Pancreas (tissue), 10 donors: ENCODE results near the gene VWA5B2. TPM values are rescaled to one million over a fixed set of nuclear protein-coding genes. Genes with fewer than 3 reads are reported as not detected.

Experiments used
- ATAC-seq, 4 donors: fragments of 200-7000 bp; cut with Tn5 transposase; one replicate each; pipeline versions ENCODE4 v1.8.0 to v1.9.1; 2020; ENCODE audit warnings: mild to moderate bottlenecking in 4 of 4, moderate library complexity in 4 of 4
- DNase-seq, 6 donors: peaks; one replicate each; pipeline ENCODE4 v3.0.0-alpha.2; 2020
- FAIRE-seq: peaks from 2 replicates; lab custom pipeline; 2012; peaks lifted over from hg19 to GRCh38; lab: Jason Lieb, UNC
- H3K27ac ChIP-seq, 4 donors: fragments of 200-600 bp; sonication (generic); 1 replicate in 3 of 4; 2 replicates in 1 of 4; pipeline versions ENCODE4 v1.5.0 to v1.8.0; 2020
- H3K27me3 ChIP-seq, 4 donors: fragments of 200-600 bp; one replicate each; pipeline ENCODE4 v1.8.0; 2021
- H3K36me3 ChIP-seq, 3 donors: fragments of 200-600 bp; sonication (generic) in 1 of 3; one replicate each; pipeline versions ENCODE4 v1.5.0 to v1.8.0; 2020 to 2021
- H3K4me1 ChIP-seq, 3 donors: fragments of 200-600 bp; one replicate each; pipeline ENCODE4 v1.8.0; 2021
- H3K4me3 ChIP-seq, 4 donors: fragments of 200-600 bp; sonication (generic) in 2 of 4; one replicate each; pipeline versions ENCODE4 v1.5.0 to v1.8.0; 2020 to 2021
- H3K9me3 ChIP-seq, 4 donors: fragments of 200-600 bp; one replicate each; pipeline ENCODE4 v1.8.0; 2021
- WGBS, 2 donors: extraction: QIAGEN DNeasy Blood & Tissue Kit; methylation state at CpG; one replicate each; pipeline ENCODE4 v1.1.7; 2013; 5-methylcytosine and 5-hydroxymethylcytosine counted together
- intact Hi-C, 3 donors: fragments of 100-400 bp; cut with DNase I; formaldehyde crosslinking; loops; one replicate each; pipeline versions ENCODE4 v1.11.1 to v1.14.2; 2022
- polyA plus RNA-seq, 2 donors: library from polyadenylated mRNA; stranded (reverse); fragments of 200-250 nt; gene quantifications; one replicate each; pipeline ENCODE4 v1.2.3, GENCODE V29; 2013
- total RNA-seq, 6 donors: library from RNA; stranded (reverse); fragmentation: NEBNext Ultra II Directional in 4 of 6; extraction: Animal tissue kit (Norgen Biotek cat#: 25700) in 4 of 6; gene quantifications; one replicate each; pipeline versions ENCODE4 v1.2.1 to v1.2.4, GENCODE V29; 2021 to 2023
- TF ChIP-seq, protein P1 (sequence below), 4 donors: fragments of 200-600 bp; sonication (generic) in 3 of 4; IDR thresholded peaks; one replicate each; pipeline versions ENCODE4 v1.5.0 to v1.8.0; 2021; ENCODE audit warnings: antibody characterized with exemption in 4 of 4
- donor health status: healthy with polysubstance abuse.
- donor health status: DM: no; HTN: no; CAD: no; lungs with moderate emphysema.
- donor health status: DM: no; HTN: no; CAD: no.
- donor health status: control.
- donor health status: control.
- donor health status: Bipolar disorder and iron deficiency.
- donor health status: DM: yes; HTN: yes; CAD: no.
- donor health status: DM: no; HTN: no; CAD: no.
- donor health status: DM: no; HTN: no; CAD: no.
- donor health status: DM: yes; HTN: yes; CAD: no.

VWA5B2 gene
- total and polyA plus RNA-seq, 8 donors, result 1.2 to 105 (median 6.6) TPM

GRCh38 chr3:184238246-184238818 lies 8.9 kb downstream of the VWA5B2 start:
- H3K27me3 ChIP-seq, result no peaks in the 10 kb centered on the region
- intact Hi-C loops, result loop anchor here in 1 of 3 donors (10.0 kb wide), 2 partner anchors 94 to 344 kb away; no protein-coding TSS in a partner anchor

GRCh38 chr3:184239221-184239620 lies 9.8 kb downstream of the VWA5B2 start:
- TF ChIP-seq, protein P1, sequence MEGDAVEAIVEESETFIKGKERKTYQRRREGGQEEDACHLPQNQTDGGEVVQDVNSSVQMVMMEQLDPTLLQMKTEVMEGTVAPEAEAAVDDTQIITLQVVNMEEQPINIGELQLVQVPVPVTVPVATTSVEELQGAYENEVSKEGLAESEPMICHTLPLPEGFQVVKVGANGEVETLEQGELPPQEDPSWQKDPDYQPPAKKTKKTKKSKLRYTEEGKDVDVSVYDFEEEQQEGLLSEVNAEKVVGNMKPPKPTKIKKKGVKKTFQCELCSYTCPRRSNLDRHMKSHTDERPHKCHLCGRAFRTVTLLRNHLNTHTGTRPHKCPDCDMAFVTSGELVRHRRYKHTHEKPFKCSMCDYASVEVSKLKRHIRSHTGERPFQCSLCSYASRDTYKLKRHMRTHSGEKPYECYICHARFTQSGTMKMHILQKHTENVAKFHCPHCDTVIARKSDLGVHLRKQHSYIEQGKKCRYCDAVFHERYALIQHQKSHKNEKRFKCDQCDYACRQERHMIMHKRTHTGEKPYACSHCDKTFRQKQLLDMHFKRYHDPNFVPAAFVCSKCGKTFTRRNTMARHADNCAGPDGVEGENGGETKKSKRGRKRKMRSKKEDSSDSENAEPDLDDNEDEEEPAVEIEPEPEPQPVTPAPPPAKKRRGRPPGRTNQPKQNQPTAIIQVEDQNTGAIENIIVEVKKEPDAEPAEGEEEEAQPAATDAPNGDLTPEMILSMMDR (IDR thresholded peaks at IDR 0.05), result no peak
- no peak overlapping the region for H3K27ac ChIP-seq
- H3K27me3 ChIP-seq, result no peaks in the 10 kb centered on the region
- no peak for ATAC-seq
- H3K9me3 ChIP-seq, result no peaks in the 10 kb centered on the region
- WGBS, 2 donors, result 90% methylated on average over 8 of the region's 8 CpGs
- DNase-seq, result no peak
- intact Hi-C loops, result loop anchor here in 1 of 3 donors (10.0 kb wide), 2 partner anchors 94 to 344 kb away; no protein-coding TSS in a partner anchor
- no peak overlapping the region for H3K4me3 ChIP-seq
- peaks cover 0 to 13% (median 12%) of the 10 kb centered on the region in 3 donors for H3K36me3 ChIP-seq
- FAIRE-seq, result no peak
- H3K4me1 ChIP-seq, result peaks cover 0 to 8% (median 0%) of the 10 kb centered on the region in 3 donors

More at GRCh38 chr3:184238246-184238818, 8.9 kb downstream of the VWA5B2 start:
- Histone ChIP-seq H3K4me1 (peaks cover 0 to 8% (median 0%) of the 10 kb centered on the region in 3 donors), H3K4me3 (no peak overlapping the region), H3K36me3 (peaks cover 0 to 10% (median 5%) of the 10 kb centered on the region in 3 donors), H3K9me3 (no peaks in the 10 kb centered on the region), H3K27ac (no peak overlapping the region)
- ATAC-seq (no peak), DNase-seq (no peak), FAIRE-seq (no peak)
- TF ChIP-seq, protein P1 (IDR thresholded peaks at IDR 0.05), result no peak
- WGBS, 2 donors, result 67 to 73% methylated on average over 13 of the region's 13 CpGs

DNA sequence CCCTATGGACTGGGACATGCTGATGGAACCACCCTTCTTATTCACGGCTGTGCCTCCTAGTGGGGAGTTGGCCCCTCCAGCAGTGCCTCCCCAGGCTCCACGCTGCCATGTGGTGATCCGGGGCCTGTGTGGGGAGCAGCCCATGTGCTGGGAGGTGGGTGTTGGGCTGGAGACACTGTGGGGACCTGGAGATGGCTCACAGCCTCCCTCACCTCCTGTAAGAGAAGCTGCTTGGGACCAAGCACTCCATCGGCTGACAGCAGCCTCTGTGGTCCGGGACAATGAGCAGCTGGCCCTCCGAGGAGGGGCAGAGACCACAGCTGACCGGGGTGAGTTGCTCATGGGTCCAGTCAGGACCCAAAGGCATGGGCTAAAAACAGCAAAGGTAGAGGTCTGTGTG lies 10.3 kb downstream of the VWA5B2 start:
- peaks cover 0 to 8% (median 0%) of the 10 kb centered on the region in 3 donors for H3K4me1 ChIP-seq
- no peak overlapping the region for H3K27ac ChIP-seq
- TF ChIP-seq, protein P1 (IDR thresholded peaks at IDR 0.05), result no peak
- H3K4me3 ChIP-seq, result no peak overlapping the region
- intact Hi-C loops, result loop anchor here in 2 of 3 donors (10.0 kb wide), 3 partner anchors 45 to 345 kb away; no protein-coding TSS in a partner anchor
- FAIRE-seq (no peak), ATAC-seq (no peak), DNase-seq (no peak)
- H3K9me3 ChIP-seq, result no peaks in the 10 kb centered on the region
- H3K36me3 ChIP-seq, result peaks cover 0 to 15% (median 12%) of the 10 kb centered on the region in 3 donors
- H3K27me3 ChIP-seq, result no peaks in the 10 kb centered on the region
- 81% methylated on average over 7 of the region's 7 CpGs for WGBS, 2 donors

DNA sequence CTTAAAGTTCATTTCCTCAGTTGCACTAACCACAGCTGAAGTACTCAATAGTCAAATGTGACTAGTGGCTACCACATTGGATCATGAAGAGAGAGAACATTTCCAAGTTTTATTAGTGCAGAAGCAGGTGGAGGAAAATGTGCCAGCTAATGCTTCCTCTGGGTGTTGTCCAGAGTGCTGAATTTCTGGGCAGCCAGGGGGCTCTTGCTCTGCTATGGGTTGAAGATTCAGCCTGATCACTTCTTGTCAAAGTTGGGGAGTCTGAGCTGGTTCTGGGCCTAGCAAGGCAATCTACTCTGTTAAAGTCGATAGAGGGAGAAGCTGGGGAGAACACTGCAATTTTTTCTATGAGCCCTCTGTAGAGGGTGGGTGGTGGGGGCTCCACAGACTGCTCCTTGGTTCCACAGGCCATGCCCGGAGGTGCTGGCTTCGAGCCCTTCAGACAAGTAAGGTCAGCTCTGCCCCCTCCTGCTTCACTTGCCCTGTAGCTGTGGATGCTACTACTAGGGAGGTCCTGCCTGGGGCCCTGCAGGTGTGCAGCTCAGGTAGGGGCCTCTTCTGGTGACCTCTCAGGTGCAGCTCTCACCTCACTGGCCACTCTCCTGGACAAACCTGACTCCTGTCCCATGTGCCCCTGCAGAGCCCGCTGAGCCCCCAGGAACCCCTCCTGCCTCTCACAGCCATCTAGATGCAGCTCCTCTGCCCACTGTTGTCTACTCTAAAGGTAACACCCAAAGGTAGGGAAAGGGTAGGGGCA lies 11.2 kb downstream of the VWA5B2 start:
- Histone ChIP-seq H3K36me3 (peaks cover 0 to 24% (median 12%) of the 10 kb centered on the region in 3 donors), H3K9me3 (no peaks in the 10 kb centered on the region), H3K4me1 (peaks cover 0 to 8% (median 0%) of the 10 kb centered on the region in 3 donors), H3K27ac (no peak overlapping the region), H3K27me3 (no peaks in the 10 kb centered on the region), H3K4me3 (no peak overlapping the region)
- TF ChIP-seq, protein P1 (IDR thresholded peaks at IDR 0.05), result no peak
- no peak for ATAC-seq
- FAIRE-seq, result no peak
- intact Hi-C loops, result loop anchor here in 1 of 3 donors (10.0 kb wide), 2 partner anchors 46 to 346 kb away; no protein-coding TSS in a partner anchor
- WGBS, 2 donors, result 70 to 79% methylated on average over 4 of the region's 4 CpGs
- no peak for DNase-seq
